Calu3 (cell line): Measurements from ENCODE around the gene TRIM44. TPM values are rescaled to one million over a fixed set of nuclear protein-coding genes. Genes with fewer than 3 reads are reported as not detected.

ENCODE experiments used
- BruUV-seq: library from RNA; stranded (reverse); fragments of 400-500 nt; replicated peaks from 2 replicates; lab custom pipeline; 2021; lab: Mats Ljungman, UMichigan
- CTCF ChIA-PET: fragments of 300-600 bp; sonication (Branson Sonifier 250); formaldehyde crosslinking; loops from one replicate; lab custom pipeline; 2022; ENCODE audit warnings: antibody characterized with exemption; lab: Charles Lee
- DNase-seq: peaks from one replicate; pipeline ENCODE4 v3.0.0; 2022
- H3K27ac Mint-ChIP-seq: one replicate; pipeline ENCODE4 v1.8.0; 2022; ENCODE audit warnings: mixed read lengths; ENCODE audit not compliant: unreplicated experiment
- H3K27me3 Mint-ChIP-seq: one replicate; pipeline ENCODE4 v1.8.0; 2022; ENCODE audit warnings: mixed read lengths; ENCODE audit not compliant: unreplicated experiment
- H3K36me3 Mint-ChIP-seq: one replicate; pipeline ENCODE4 v1.8.0; 2022; ENCODE audit warnings: mild to moderate bottlenecking, moderate library complexity, mixed read lengths; ENCODE audit not compliant: insufficient read depth, unreplicated experiment
- H3K4me1 Mint-ChIP-seq: one replicate; pipeline ENCODE4 v1.8.0; 2022; ENCODE audit warnings: mild to moderate bottlenecking, low read depth, mixed read lengths; ENCODE audit not compliant: unreplicated experiment
- H3K4me3 Mint-ChIP-seq: one replicate; pipeline ENCODE4 v1.8.0; 2022; ENCODE audit warnings: mild to moderate bottlenecking, low read depth, moderate library complexity, mixed read lengths; ENCODE audit not compliant: unreplicated experiment
- H3K9me3 Mint-ChIP-seq: one replicate; pipeline ENCODE4 v1.8.0; 2022; ENCODE audit warnings: low read depth, mixed read lengths; ENCODE audit not compliant: unreplicated experiment
- intact Hi-C: fragments of 100-400 bp; cut with micrococcal nuclease; formaldehyde crosslinking; loops from one replicate; pipeline ENCODE4 v1.10.0; 2022; ENCODE audit not compliant: unreplicated experiment
- total RNA-seq: library from RNA; stranded (reverse); gene quantifications from 2 replicates; pipeline ENCODE4 v1.2.3, GENCODE V29; 2022
- TF ChIP-seq, protein P1 (sequence below): fragments of 200-600 bp; IDR thresholded peaks from one replicate; pipeline ENCODE4 v1.8.0; 2022; ENCODE audit warnings: antibody characterized with exemption; ENCODE audit not compliant: unreplicated experiment

The TRIM44 gene
- total RNA-seq, 1 experiment from 2014 or later: 71.3 TPM

DNA sequence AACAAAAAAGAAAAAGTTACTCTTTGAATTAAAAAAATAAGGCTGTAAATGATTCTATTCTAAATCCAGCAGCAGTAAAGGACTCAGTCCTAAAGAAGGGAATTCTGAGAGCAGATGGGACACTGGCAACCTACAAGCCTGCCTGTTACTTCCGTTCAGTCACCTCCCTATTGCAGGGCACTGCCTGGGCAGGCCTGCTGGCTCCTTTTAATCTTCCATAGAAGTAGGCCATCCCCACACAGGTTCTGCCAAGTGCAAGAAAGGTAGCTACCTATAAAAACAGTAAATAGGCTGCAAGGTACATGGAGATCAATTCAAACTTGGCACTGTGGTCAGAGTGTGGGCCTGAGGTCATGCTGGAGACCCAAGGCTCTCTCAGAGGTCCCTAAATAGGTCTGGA is 136.4 kb downstream of the TRIM44 start:
- H3K27ac Mint-ChIP-seq: no peak overlapping the region
- no TSS peak for BruUV-seq
- H3K36me3 Mint-ChIP-seq: no peaks in the 10 kb centered on the region
- DNase-seq: no peak
- peaks cover 23% of the 10 kb centered on the region for H3K4me1 Mint-ChIP-seq
- CTCF ChIA-PET: no interaction called here
- no peaks in the 10 kb centered on the region for H3K27me3 Mint-ChIP-seq
- TF ChIP-seq, protein P1, sequence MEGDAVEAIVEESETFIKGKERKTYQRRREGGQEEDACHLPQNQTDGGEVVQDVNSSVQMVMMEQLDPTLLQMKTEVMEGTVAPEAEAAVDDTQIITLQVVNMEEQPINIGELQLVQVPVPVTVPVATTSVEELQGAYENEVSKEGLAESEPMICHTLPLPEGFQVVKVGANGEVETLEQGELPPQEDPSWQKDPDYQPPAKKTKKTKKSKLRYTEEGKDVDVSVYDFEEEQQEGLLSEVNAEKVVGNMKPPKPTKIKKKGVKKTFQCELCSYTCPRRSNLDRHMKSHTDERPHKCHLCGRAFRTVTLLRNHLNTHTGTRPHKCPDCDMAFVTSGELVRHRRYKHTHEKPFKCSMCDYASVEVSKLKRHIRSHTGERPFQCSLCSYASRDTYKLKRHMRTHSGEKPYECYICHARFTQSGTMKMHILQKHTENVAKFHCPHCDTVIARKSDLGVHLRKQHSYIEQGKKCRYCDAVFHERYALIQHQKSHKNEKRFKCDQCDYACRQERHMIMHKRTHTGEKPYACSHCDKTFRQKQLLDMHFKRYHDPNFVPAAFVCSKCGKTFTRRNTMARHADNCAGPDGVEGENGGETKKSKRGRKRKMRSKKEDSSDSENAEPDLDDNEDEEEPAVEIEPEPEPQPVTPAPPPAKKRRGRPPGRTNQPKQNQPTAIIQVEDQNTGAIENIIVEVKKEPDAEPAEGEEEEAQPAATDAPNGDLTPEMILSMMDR: no peak
- no peak overlapping the region for H3K4me3 Mint-ChIP-seq
- intact Hi-C loops: no loop called here
- peaks cover 4% of the 10 kb centered on the region for H3K9me3 Mint-ChIP-seq

DNA sequence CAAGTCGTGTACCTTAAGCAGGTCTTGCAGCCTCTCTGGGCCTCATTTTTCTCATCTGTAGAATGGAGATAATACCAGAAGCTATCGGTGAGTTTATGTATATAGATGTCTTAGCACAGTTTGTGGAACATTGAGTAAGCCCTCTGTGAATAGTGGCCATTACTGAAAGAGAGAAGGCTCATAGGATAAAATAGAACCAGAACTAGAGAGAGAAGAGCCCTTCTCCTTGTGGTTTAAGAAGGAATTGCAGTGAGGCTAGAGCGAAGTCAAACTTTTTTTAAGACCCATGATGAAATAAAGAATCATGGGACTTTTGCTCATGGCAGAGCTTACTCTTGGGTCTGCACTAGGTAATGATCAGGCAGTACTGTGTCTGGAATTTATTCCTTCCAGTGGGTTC is 137.1 kb downstream of the TRIM44 start:
- TF ChIP-seq, protein P1: no peak
- Mint-ChIP-seq H3K4me1 (peaks cover 22% of the 10 kb centered on the region), H3K36me3 (no peaks in the 10 kb centered on the region), H3K4me3 (no peak overlapping the region), H3K27me3 (no peaks in the 10 kb centered on the region), H3K9me3 (peaks cover 4% of the 10 kb centered on the region), H3K27ac (no peak overlapping the region)
- intact Hi-C loops: no loop called here
- no TSS peak for BruUV-seq
- CTCF ChIA-PET: no interaction called here
- no peak for DNase-seq

DNA sequence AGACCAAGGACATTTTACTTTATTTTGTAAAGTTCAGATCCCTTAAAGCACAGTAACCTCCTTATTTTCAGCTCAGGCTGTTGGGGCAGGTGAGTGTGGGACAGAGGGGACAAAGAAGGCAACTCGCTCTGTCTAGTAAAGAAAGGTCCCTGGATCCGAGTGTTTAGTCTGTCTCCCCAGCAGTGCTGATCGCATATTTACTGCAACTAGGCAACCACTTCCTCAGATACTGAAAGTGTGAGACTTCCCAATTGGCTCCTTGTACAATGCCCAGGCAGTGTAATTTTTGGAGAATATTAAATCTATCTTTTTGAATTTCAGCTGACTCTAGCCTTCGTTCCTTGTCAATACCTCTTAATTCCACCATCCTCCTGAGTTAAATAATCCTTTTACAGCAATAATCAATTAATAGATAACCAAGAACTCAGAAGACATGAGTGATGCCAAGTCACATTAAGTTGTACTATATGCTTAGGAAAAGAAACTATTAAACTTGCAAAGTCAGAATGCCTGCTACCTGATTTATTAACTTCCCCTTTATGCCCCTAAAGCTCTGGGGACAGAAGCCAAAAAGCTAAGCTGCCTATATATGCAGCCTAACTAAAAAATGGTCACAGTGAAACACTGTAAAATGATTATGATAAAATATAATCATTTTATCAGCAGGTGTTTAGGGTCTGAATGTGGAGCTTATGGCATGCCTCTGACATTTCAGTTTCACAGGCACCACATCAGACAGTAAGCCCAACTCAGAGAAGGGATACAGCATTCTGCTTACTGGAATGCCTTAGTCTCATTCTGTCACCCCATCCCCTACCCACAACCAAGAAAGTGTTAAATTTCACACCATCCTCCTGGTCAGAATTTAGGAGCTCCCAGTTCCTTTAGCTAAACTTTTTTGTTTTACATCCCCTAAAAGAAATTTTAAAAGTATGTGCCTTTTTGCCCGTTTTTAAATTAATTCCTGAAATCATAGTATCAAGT is 138.7 kb downstream of the TRIM44 start:
- H3K36me3 Mint-ChIP-seq: no peaks in the 10 kb centered on the region
- TF ChIP-seq, protein P1: no peak
- peaks cover 4% of the 10 kb centered on the region for H3K9me3 Mint-ChIP-seq
- H3K4me3 Mint-ChIP-seq: no peak overlapping the region
- peaks cover 10% of the 10 kb centered on the region for H3K4me1 Mint-ChIP-seq
- CTCF ChIA-PET: no interaction called here
- H3K27ac Mint-ChIP-seq: no peak overlapping the region
- no peaks in the 10 kb centered on the region for H3K27me3 Mint-ChIP-seq
- no TSS peak for BruUV-seq
- no peak for DNase-seq
- intact Hi-C loops: no loop called here

DNA sequence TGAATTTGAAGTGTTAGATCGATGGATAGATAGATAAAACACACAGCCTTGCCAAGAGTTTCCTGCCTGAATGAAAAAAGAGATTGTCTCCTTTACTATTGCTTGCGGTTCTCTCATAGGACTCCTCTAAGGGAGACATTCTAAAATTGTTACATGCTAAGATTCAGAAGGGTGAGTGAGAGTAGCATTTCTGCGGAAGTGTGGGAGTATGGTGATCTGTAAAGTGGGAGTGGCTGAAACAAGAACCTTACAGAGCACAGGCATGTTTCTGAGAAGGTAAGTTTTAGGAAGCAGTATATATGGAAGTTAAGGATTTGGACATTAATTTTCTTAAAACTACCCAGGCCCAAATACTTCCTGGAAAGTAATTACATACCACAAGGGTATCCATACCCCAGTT is 139.6 kb downstream of the TRIM44 start:
- CTCF ChIA-PET: no interaction called here
- TF ChIP-seq, protein P1: no peak
- H3K4me1 Mint-ChIP-seq: peaks cover under 1% of the 10 kb centered on the region
- intact Hi-C loops: no loop called here
- no TSS peak for BruUV-seq
- DNase-seq: no peak
- H3K9me3 Mint-ChIP-seq: peaks cover 4% of the 10 kb centered on the region
- H3K27me3 Mint-ChIP-seq: no peaks in the 10 kb centered on the region
- H3K4me3 Mint-ChIP-seq: no peak overlapping the region
- H3K36me3 Mint-ChIP-seq: no peaks in the 10 kb centered on the region
- H3K27ac Mint-ChIP-seq: no peak overlapping the region
